Measurements from ENCODE around the gene KRTAP12-4. TPM values are rescaled to one million over a fixed set of nuclear protein-coding genes. Genes with fewer than 3 reads are reported as not detected.

KRTAP12-4 gene
- total RNA-seq, 3 donors from 2014 or later (not counting 1 experiment from before 2014, with no cell fraction given) = not detected

DNA sequence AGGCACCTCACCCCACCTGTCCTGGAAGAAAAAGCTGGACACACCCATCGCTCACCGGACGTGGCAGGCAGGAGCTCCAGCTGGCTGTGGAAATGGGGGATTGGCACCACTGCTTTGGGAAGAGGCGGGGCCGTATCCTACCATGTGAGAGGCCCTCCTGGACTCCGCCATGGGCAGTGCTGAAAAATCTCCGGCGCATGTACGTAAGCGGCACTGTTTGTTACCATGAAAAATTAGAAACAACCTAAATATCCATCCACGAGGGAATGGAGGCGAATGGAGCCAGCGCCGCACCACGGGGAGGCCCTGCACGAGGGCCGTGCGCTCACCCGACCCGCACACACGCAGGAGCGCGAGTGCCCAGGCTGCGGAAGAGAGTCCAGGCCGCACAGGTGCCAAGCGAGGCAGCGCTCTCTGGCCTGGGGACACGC, 39.5 kb downstream of the KRTAP12-4 start:
- no peak overlapping the region for H3K27ac ChIP-seq (ENCODE audit: low read length)
- peaks cover 2 to 15% of the 10 kb centered on the region in 2 donors for H3K9me3 Mint-ChIP-seq
- TF ChIP-seq, protein P1, sequence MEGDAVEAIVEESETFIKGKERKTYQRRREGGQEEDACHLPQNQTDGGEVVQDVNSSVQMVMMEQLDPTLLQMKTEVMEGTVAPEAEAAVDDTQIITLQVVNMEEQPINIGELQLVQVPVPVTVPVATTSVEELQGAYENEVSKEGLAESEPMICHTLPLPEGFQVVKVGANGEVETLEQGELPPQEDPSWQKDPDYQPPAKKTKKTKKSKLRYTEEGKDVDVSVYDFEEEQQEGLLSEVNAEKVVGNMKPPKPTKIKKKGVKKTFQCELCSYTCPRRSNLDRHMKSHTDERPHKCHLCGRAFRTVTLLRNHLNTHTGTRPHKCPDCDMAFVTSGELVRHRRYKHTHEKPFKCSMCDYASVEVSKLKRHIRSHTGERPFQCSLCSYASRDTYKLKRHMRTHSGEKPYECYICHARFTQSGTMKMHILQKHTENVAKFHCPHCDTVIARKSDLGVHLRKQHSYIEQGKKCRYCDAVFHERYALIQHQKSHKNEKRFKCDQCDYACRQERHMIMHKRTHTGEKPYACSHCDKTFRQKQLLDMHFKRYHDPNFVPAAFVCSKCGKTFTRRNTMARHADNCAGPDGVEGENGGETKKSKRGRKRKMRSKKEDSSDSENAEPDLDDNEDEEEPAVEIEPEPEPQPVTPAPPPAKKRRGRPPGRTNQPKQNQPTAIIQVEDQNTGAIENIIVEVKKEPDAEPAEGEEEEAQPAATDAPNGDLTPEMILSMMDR (IDR thresholded peaks at IDR 0.05) = no peak
- peaks cover 24 to 41% of the 10 kb centered on the region in 2 donors for H3K4me1 Mint-ChIP-seq
- H3K27ac Mint-ChIP-seq = no peak overlapping the region
- peaks cover 23% of the 10 kb centered on the region for H3K9me3 ChIP-seq (ENCODE audit: control insufficient read depth, insufficient read depth, low read length)
- H3K4me1 ChIP-seq (ENCODE audit: control insufficient read depth, insufficient read depth, low read length) = peaks cover 31% of the 10 kb centered on the region
- no peak overlapping the region for H3K4me3 ChIP-seq (ENCODE audit: low read length)
- H3K36me3 ChIP-seq (ENCODE audit: control insufficient read depth, insufficient read depth, low read length) = no peaks in the 10 kb centered on the region
- H3K27me3 Mint-ChIP-seq (ENCODE audit: low read depth in 2 of 2) = peaks cover 0 to 2% of the 10 kb centered on the region in 2 donors
- ATAC-seq (no peak), DNase-seq (no peak)
- intact Hi-C loops (cut with micrococcal nuclease) = no loop called here
- H3K36me3 Mint-ChIP-seq = peaks cover 13% of the 10 kb centered on the region
- 95% methylated on average over 28 of the region's 28 CpGs for WGBS (ENCODE audit: insufficient coverage)
- no peaks in the 10 kb centered on the region for H3K27me3 ChIP-seq (ENCODE audit: control insufficient read depth, insufficient read depth, low read length)
- no peak overlapping the region for H3K4me3 Mint-ChIP-seq

DNA sequence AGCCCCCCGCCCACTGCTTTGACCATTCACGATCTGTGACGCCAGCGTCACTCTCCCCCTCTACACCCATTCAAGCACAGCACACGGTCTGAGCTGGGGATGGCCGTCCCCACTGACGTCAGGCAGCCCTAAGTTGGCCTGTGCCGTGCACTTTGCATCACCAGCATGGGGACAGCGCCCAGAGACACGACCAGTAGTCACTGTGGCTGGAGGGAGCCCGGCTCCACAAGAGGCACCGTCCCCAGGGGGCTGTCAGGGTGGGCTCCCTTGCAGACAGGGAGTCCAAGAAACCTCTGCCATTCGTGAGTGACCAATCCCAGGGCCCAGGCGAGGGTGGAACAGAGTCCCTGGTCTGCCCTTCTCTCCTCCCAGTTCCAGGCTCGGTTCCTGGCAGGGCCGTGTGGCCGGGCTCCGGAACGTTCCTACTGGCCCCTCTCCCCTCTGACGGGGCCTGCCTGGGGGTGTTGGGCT, 40.3 kb downstream of the KRTAP12-4 start:
- no peak for ATAC-seq
- Mint-ChIP-seq H3K36me3 (peaks cover 13% of the 10 kb centered on the region), H3K27me3 (ENCODE audit: low read depth in 2 of 2) (peaks cover 5 to 6% of the 10 kb centered on the region in 2 donors), H3K4me1 (peaks cover 16 to 33% of the 10 kb centered on the region in 2 donors), H3K9me3 (peaks cover 0 to 14% of the 10 kb centered on the region in 2 donors), H3K27ac (no peak overlapping the region), H3K4me3 (no peak overlapping the region)
- H3K27me3 ChIP-seq (ENCODE audit: control insufficient read depth, insufficient read depth, low read length) = no peaks in the 10 kb centered on the region
- H3K27ac ChIP-seq (ENCODE audit: low read length) = no peak overlapping the region
- H3K9me3 ChIP-seq (ENCODE audit: control insufficient read depth, insufficient read depth, low read length) = peaks cover 27% of the 10 kb centered on the region
- peaks cover 29% of the 10 kb centered on the region for H3K4me1 ChIP-seq (ENCODE audit: control insufficient read depth, insufficient read depth, low read length)
- WGBS (ENCODE audit: insufficient coverage) = 85% methylated on average over 20 of the region's 20 CpGs
- no peak overlapping the region for H3K4me3 ChIP-seq (ENCODE audit: low read length)
- TF ChIP-seq, protein P1 (IDR thresholded peaks at IDR 0.05) = no peak
- intact Hi-C loops (cut with micrococcal nuclease) = no loop called here
- DNase-seq = no peak
- H3K36me3 ChIP-seq (ENCODE audit: control insufficient read depth, insufficient read depth, low read length) = no peaks in the 10 kb centered on the region

DNA sequence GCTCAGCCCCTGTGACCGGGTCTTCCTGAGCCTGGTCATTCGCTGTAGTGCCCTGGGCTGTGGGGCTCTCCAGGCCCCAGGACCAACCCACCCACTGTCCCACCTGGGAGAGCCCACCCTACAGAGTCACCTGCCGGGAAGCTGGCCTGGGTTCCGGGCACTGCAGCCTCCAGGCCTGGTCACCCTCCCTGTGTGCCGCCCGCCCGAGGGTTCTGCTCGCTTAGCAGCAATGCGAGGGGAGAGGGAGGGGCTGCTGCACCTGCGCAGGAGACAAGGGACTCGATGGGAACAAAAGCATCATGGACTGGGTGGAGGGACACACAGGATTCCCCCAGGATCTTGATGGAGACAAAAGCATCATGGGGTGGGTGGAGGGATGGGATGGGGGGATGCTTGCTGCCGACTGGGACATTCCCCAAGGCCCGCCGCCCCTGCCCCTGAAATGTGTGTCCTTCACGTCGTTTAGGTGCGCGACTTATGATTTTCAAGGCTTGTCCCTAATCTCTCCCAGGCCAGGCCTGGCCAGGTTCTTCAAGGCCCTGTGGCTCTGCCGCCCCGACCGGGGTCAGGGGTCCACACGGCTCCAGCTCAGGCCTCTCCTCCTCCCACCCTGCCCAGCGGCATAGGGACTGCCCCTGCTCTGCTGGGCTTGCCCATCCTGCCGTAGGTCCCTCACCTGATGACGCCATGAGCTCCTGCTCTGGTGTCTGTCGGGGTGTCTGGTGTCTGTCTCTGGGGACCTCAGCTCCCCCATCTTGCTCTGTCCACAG, 40.9 kb downstream of the KRTAP12-4 start:
- Histone ChIP-seq H3K36me3 (ENCODE audit: control insufficient read depth, insufficient read depth, low read length) (no peaks in the 10 kb centered on the region), H3K9me3 (ENCODE audit: control insufficient read depth, insufficient read depth, low read length) (peaks cover 27% of the 10 kb centered on the region), H3K4me3 (ENCODE audit: low read length) (no peak overlapping the region), H3K4me1 (ENCODE audit: control insufficient read depth, insufficient read depth, low read length) (peaks cover 23% of the 10 kb centered on the region), H3K27ac (ENCODE audit: low read length) (no peak overlapping the region), H3K27me3 (ENCODE audit: control insufficient read depth, insufficient read depth, low read length) (no peaks in the 10 kb centered on the region)
- H3K4me1 Mint-ChIP-seq = peaks cover 10 to 27% of the 10 kb centered on the region in 2 donors
- H3K27ac Mint-ChIP-seq = no peak overlapping the region
- no peak for DNase-seq
- intact Hi-C loops (cut with micrococcal nuclease) = no loop called here
- WGBS (ENCODE audit: insufficient coverage) = 92% methylated on average over 26 of the region's 26 CpGs
- H3K9me3 Mint-ChIP-seq = peaks cover 2 to 14% of the 10 kb centered on the region in 2 donors
- ATAC-seq = no peak
- H3K36me3 Mint-ChIP-seq = peaks cover 15% of the 10 kb centered on the region
- peaks cover 8 to 13% of the 10 kb centered on the region in 2 donors for H3K27me3 Mint-ChIP-seq (ENCODE audit: low read depth in 2 of 2)
- H3K4me3 Mint-ChIP-seq = no peak overlapping the region
- TF ChIP-seq, protein P1 (IDR thresholded peaks at IDR 0.05) = no peak
